ENCODE data around the gene TPST2.

- TF ChIP-seq CTCF (IDR thresholded peaks at IDR 0.05) (no peak), POLR2A (IDR thresholded peaks at IDR 0.05; ENCODE audit: low read depth) (no peak)
Measured at GRCh38 chr22:26544489-26544888, 45.4 kb downstream of the TPST2 start.
